HG03139 (cell line): ENCODE measurements around the gene CCDC12.

Experiments
- ATAC-seq: cut with Tn5 transposase; IDR thresholded peaks from one replicate; pipeline ENCODE4 v1.9.1; 2021; ENCODE audit not compliant: unreplicated experiment

CCDC12 gene

DNA sequence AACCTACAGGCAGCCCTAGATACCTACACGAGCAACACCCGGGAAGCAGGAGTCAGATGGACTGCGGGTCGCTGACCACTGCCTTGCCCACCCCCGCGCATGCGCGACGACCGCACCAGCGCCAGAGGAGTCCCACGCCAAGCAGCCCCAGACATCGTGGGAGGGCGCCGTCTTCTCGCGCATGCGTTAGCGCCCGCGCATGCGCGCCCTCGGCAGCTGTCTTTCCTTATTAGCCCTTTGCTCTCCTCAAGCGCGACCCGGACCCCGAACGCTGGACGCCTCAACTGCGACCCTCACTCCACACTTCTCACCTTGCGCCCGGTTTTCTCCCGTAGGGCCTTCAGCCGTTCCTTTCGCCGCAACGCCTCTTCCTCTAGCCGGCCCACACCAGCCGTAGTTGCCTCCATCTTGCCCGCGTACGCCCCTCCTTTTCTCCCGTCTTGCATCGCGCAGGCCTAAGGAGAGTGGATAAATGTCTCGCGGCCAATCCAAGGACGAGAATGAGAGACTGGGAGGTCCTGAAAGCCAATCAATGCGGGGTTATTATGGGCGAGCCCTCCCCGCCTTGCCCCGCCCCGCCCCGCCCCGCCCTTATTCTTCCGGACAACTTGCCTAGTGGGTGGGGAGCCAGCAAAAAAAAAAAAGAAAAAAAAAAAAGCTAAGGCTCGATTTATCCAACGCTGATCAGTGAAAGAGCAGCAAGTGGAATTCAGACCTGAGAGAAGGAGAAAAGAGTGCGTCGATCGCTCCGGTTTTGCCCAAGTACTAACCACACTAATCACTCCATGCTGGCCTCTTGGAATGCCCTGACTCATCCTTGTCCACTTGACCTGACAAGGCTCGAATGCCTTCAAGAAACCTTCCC is at the start of gene CCDC12:
Gene CCDC12, minus strand, starts transcription at position 420 of the 865 bp plus-strand sequence. Its CDS starts 13 bp downstream, at position 407.
- peak; percentile 49 for ATAC-seq

DNA sequence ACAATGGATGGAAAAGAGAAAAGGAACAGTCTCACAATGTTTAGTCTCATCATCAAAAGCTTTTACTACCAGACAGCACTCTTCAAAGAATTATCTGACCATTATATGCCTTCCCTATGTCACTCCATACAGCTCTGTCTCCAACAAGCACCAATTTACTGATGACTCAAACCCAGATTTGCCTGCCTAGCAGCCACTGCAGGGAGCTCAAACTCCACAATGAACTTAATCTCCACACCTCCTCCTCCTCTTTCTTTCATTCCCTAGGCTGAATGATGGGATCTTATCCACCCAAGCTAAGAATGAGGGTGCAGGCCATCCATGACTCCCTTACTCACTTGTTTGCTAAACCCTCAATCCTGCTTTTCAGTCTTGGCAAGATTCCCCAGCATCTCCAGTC is 48.4 kb upstream of the CCDC12 start:
- no peak for ATAC-seq

DNA sequence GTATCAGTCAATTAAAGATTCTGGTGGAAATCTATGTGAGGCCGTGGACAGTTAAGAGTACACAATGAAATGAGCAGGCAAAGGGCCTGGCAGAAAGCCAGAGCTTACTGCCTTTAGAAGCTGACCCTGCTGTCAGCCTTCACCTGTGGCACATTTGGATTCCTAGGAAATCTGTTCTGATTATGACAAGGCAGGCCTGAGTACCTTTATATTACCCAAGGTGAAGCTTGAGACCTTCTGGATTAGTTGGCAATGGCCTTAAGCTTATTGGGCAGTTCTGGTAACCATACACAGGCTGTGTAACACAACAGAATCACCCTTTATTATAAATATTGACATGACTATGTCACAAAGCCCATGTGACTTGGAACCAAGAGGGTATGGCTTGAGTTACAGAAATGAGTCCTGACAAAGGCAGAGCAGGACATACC is 46.1 kb upstream of the CCDC12 start:
- no peak for ATAC-seq

DNA sequence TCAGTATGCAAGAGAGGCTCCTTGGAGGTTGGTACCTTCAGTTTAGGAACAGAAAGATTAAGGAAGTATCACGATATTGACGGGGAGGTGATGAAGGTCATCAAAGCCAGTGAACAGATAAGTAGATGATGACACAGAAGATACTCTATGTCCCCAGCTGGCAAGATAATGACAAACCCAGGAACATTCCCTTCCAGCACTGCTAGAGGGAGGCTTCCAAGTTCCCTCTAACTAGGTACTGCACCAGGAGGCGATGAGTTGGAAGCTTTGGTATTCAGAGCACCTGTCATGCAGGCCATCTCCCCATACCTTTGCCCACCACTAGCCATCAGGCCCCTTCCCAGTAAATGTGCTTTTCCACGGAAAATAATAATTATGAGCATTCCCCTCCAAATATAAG is 43.8 kb upstream of the CCDC12 start:
- ATAC-seq, result no peak

DNA sequence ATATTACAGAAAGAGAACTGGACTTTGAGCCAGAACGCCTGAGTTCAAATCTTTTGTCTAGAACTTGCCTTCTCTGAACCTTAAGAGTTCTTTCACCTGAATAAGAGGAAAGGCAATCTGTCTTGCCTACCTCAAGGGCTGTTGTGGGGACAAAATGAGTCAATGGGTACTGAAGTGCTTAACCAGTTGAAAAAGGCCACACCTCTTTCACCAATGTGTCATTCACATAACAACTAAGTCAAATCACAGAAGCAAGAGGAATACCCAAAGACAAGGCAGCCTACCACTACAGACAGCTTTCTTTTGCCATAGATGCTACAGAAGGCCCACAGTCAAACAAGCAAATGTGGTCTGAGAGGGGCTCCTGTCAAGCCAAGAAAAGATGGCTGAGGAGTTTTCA is 42.7 kb upstream of the CCDC12 start:
- no peak for ATAC-seq

DNA sequence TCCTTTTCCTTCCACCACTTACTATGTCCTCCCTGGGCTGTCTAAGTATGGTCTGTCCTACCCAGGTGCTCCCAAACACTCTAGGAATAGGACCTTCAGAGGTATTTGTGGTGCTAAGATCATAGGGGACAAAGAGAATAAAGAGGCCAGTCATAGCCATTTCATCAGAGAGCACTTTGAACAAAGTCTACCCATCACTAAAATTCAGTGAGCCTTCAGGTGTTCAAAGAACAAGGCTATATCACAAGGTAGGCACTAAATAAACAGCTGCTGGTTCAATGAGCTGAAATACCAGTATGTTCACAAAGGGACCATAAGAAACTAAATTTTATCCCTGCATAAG is 41.7 kb upstream of the CCDC12 start:
- no peak for ATAC-seq

DNA sequence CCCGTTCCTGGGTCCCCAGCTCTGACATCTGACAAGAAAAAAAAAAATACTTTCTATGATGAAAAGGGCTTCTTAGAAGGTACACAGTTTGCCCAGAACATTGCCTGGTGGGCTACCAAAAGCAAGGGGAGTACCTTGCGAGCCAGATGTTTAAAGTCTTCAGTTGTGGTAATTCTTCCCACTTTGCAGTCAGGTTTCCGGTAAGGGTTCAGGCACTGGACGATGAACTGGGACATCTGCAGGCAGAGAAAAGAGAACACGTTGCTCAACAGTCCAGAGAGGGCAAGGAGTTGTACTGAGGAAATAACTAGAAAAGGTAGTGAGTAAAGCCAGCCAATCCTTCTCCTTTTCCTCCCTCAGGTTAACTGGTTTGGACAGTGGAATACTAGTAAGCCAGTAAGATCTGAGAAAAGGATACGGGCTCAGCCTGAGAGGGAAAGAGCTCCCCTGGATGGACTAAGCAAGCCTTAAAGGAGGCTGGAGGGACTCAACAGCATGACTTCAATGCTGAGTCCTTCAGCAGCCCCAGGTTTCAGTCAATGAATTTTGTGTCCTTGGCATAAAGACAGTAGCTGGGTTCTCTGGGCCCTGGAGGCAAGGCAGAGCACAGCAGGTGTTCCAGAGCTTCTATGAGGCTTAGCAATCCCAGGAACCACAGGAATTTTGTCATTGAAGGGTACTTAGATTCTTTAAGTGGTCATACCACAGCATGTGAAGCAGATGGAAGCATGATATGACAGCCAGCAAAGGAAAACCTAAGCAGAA is 41.1 kb upstream of the CCDC12 start:
- ATAC-seq, result no peak

DNA sequence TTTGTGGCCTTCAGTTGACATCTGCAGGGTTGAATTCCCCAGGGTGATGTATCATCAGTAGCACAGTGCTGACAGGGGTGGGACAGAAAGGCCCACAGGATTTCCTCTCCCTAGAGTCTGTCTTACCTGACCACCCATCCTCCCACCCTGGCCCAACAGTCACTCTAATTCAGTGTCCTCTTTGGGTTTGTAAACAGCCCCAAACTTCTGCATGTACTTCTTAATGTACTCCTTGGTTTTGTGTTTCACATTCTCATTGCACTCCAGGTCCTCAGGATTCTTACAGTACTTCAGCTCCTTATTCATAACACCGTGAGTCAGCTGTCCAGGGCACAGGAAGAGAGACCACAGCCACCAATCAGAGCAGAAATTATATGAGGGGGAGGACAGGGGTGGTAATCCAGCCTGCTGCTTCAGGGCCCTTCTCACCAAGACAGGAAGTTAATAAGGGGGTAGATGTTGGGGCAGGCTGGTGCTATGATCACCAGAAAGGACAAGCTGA is 40.4 kb upstream of the CCDC12 start:
- peak; percentile 55 for ATAC-seq

DNA sequence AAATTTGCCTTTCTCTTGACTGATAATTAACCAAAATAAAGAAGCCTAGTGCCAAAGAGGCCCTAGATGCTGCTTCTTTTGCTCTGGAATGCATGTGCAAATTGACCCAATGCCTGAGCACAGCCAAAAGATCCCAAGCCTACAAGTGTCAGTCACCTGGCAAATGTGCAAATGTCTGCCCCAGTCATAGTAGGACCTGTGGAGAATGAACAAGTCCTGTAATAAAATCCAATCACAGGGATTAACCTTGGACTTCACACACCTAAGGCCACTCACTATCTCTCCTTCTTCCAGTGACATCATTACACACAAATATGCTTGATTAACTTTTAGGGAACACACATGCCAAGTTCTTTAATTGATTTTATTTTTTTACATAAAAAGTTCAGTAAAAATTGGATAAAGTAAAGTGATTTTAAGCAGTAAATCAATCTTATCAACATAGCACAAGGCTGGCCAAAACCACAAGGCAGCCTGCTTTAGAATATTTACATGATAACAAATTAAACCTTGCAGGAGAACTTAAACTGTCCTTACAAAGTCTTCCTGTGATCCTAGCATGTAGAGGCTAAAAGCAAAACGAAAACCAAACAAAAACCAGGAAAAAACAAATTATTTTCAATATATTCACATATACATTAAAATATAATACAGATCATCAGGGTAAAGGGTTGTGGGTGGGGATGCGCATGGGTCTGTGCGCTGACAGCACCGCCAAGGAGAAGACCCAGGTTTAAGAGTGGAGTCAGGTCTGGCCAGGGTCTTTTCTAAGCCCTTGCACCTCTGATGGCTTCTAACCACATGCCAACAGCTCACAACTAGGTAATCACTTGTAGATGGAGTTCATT is 39.8 kb upstream of the CCDC12 start:
- no peak for ATAC-seq

DNA sequence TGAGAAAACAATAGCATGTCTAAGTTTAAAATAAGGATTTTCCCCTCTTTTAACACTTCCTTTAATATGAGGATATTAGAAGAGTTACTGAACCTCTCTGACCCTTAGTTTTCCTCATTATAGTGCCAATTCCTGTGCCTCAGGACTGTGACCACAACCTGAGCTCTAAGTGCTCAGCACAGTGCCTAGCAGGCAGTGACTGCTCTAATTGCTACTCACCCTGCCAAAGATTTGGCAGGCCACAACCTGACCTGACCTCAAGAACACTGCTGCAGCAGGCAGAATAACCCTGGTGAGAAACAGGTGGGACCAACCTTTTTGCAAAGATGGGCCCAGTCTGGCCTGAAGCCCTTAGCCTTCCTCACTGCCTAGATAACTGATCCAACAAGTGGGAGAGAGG is 38.6 kb upstream of the CCDC12 start:
- no peak for ATAC-seq

DNA sequence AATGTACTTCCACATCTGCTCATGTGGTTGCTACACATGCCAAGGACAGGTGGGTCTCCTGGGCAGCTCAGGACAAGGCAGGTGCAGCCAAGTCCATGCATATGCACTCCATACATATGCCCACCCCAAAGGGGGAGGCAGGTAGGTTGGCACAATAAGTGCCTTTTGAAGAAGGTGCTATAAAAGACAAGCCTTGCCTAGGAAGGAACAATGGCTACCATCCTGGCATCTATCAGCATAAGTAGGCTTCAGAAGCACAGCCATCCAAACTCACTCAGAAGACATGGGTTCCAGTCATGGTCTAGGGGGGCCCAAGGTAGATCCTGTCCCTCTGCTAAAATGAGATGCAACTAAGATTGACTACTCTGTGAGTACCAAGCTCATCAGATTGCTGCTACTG is 37.5 kb upstream of the CCDC12 start:
- ATAC-seq, result no peak

DNA sequence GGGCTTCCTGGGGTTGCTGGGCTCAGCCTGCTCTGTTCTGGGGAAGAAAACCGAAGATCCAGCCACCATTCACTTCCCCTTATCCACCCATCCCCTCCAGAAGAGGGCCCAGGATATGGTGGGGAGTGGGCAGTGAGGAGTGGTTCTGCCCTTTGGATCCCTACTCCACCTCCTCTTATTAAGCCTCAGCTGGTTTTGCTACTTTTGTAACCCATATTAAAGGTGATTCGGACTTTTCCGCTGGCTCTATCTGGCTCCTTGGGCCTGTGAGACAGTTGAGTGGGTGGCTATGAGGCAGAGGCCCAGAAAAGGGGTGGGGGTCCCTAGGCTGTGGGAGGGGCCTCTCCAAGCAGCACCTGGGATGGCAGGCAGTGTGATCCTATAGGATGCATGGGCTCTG is 36.7 kb upstream of the CCDC12 start:
- no peak for ATAC-seq

DNA sequence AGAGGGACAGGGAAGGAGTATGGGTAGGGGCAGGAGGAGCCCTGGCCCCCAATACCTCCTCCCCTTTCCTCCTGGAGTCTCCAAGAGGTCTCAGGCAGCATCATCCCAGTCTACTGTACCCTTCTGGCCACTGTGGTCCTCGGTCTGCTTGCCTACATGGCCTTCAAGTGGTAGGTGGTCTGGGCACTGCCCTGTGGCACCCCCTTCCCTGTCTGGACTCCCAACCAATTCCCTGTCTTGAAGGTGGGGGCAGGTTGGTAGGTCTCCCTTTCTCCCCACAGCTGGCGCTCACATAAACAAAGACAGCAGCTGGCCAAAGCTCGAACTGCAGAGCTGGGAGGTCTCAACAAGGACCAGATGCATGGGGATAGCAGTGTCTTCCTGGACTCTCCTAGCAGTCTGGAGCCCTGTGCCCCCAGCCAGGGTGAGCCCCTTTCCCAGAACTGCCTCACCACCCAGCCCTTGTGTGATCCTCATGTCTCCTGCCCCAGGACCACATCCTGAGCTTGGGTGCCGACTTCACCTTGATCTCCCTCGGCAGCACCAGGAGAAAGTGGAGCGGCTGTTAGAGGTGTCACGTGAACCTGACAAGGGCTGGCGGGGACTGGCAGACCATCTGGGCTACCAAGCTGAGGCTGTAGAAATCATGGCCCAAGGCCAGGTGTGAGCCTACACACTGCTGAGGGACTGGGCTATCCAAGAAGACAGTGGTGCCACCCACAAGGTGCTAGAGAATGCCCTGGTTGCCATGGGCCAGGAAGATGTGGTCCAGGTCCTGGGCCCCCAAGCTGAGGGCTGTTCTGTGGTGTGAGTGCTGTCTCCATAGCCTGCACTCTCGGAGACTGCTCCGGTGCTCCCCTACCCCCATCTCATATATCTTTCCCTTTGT is 36.0 kb upstream of the CCDC12 start:
- no peak for ATAC-seq

DNA sequence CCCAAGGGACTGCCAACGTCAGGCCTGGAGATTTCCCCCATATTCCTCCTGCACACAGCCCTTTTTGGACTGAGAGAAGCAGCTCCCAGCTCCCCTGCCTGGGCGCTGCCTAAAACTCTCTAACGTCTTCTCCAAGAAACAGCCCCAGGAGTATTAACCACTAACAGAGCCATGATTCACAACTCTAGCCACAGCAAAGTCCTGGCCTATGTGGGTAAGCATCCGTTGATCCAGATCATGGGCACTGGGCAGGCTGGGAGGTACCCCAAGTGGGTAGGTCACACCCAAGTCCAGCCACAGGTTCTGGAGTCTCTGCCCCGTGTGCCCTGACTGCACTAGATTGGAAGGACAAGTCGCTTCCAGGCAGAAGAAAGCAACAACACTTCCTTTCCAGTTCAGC is 34.8 kb upstream of the CCDC12 start:
- ATAC-seq, result no peak

DNA sequence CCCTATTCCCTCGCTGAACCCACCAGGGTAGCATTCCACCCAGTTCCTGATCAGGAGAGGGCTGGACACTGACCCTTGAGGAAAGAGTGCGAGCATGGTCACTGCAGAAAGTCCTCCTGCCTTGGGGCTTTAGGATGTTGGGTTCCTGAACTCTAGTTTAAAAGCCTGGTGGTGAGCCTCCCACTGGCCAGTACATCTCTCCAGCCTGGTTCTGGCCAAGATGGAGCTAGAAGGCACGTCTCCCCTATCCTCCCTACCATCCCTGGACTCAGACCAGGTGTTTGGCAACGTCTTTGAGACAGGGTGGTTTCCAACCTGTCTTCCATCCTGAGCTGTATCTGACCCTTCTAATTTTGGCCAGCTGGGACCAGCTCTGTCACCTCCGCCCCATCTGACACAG is 34.4 kb upstream of the CCDC12 start:
- no peak for ATAC-seq

DNA sequence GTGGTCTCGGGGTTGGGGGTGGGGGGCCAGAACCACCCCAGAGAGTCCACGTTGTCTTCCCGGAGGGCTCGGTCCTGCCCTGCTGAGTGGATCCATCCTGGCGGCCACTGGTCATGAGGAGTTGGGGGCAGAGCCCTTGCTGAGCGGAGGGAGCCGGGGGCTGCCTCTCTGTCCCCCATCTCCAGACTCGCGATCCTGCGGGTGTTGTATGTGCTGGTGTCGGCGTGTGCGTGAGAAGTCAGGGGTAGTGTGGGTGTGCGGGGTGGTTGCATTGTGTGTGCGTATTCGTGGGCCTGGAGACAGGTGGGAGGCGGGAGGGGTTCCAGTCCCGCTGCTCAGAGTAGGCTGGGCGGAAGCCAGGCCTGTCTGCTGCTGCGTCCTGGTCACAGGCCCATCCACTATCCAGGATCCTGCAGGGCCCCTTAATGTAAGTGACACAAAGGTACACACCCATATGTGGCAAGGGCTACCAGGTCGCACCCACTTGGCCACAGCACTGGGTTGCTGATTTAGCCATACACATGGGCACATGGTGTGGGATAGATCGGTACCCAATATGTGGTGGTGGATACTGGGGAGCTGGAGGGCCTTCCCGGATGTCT is 33.7 kb upstream of the CCDC12 start:
- no peak for ATAC-seq

DNA sequence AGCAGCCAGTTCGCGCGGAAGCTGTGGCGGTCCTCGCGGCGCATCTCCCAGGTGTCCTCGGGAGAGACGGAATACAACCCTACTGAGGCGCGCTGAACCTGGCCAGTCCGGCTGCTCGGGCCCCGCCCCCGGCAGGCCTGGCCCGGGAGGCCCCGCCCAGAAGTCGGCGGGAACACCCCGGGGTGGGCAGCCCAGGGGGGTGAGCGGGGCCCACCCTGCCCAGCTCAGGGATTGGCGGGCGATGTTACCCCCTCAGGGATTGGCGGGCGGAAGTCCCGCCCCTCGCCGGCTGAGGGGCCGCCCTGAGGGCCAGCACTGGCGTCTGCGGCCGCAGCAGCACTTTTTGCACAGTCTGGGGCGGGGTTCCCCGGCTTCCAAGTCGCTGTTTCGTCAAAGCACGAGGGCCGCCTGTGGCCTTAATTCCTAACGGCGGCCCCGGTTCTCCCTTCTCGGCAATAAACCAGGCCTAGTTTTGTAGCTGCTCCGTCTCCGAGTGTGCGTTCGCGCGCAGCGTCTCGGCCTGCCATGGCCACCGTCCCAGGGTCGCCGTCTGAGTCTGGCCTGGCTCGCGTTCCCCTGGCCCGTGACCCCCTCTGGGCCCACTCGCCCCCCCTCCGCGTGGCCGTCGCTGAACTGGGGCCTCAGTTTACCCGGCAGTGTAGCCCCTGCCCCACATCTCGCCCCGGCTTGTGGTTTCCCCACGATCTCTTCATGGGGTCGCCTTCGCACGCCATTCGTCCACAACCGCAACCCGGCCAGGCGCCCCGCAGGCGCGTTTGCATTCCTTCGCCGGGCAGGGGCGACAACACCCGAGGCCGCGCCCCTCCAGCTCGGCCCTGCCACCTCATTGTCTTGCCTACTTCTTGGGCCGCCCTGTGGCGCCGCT is 32.9 kb upstream of the CCDC12 start:
- peak; percentile 63 for ATAC-seq

DNA sequence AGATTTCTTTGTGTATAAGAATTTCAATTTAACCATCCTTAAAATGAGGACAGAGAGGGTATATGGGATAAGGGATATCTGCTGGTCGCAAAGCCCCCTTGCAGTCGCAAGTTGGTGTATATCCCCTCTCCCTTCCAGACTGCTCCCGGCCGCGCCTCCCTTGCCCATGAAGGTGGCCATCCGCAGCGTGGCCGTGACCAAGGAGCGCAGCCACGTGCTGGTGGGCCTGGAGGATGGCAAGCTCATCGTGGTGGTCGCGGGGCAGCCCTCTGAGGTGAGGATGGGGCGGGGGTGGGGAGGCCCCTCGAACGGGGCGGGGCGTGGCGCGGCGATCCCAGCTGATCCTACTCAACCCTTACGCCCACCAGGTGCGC is 32.3 kb upstream of the CCDC12 start:
- no peak for ATAC-seq

DNA sequence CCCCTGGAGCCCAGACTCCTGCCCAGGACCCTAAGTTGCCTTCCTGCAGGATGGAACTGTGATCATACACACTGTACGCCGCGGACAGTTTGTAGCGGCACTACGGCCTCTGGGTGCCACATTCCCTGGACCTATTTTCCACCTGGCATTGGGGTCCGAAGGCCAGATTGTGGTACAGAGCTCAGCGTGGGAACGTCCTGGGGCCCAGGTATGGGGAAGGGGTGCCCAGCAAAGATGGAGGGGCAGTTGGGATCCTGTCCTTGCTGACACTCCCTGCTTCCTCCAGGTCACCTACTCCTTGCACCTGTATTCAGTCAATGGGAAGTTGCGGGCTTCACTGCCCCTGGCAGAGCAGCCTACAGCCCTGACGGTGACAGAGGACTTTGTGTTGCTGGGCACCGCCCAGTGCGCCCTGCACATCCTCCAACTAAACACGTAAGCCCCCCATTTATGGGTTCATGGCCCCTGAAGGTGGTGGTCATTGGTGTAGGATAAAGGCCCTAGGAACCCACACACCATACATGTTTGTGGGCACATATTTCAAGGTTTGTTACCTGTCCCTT is 31.8 kb upstream of the CCDC12 start:
- no peak for ATAC-seq
